Spinal cord (tissue), 10 donors: ENCODE data around the gene SSNA1. TPM values are rescaled to one million over a fixed set of nuclear protein-coding genes. Genes with fewer than 3 reads are reported as not detected.

Experiments used
- DNase-seq, 6 donors: peaks; one replicate each; pipeline versions ENCODE4 v3.0.0 to v3.0.0-alpha.2; 2013 to 2015; ENCODE audit warnings: low spot score in 6 of 6, low read depth in 4 of 6
- H3K27ac ChIP-seq: one replicate; pipeline ENCODE4 v1.5.1; 2013; ENCODE audit warnings: low read depth, low read length, control low read depth
- H3K27me3 ChIP-seq: one replicate; pipeline ENCODE4 v1.6.1; 2013; ENCODE audit warnings: low read length; ENCODE audit not compliant: control insufficient read depth, insufficient read depth
- H3K36me3 ChIP-seq: one replicate; pipeline ENCODE4 v1.6.1; 2013; ENCODE audit warnings: low read length; ENCODE audit not compliant: control insufficient read depth, insufficient read depth
- H3K4me1 ChIP-seq: one replicate; pipeline ENCODE4 v1.6.1; 2013; ENCODE audit warnings: low read length; ENCODE audit not compliant: control insufficient read depth, insufficient read depth
- H3K4me3 ChIP-seq: one replicate; pipeline ENCODE4 v1.5.1; 2013; ENCODE audit warnings: low read depth, low read length, control low read depth
- H3K9me3 ChIP-seq: one replicate; pipeline ENCODE4 v1.6.1; 2013; ENCODE audit warnings: low read length; ENCODE audit not compliant: control insufficient read depth, insufficient read depth
- WGBS: methylation state at CpG from one replicate; pipeline ENCODE4 v1.1.5; 2013; ENCODE audit warnings: missing lambda C conversion rate; ENCODE audit not compliant: insufficient coverage; 5-methylcytosine and 5-hydroxymethylcytosine counted together
- polyA plus RNA-seq, 2 donors: library from polyadenylated mRNA; unstranded; fragments of 120-200 nt; gene quantifications; one replicate each; pipeline ENCODE4 v1.2.1, GENCODE V29; 2013; ENCODE audit not compliant: insufficient read length in 2 of 2
- total RNA-seq, 2 donors: library from RNA; depleted of rRNA in 1 of 2; stranded (reverse); fragments of 120-200 nt in 1 of 2; fragments of >200 nt in 1 of 2; gene quantifications; one replicate each; pipeline versions ENCODE4 v1.2.3 to v1.2.4, GENCODE V29; 2013 to 2014
- donor health status: healthy.

Gene SSNA1
- total and polyA plus RNA-seq, 4 donors = 28.1 to 66.9 (median 58.8) TPM

GRCh38 chr9:137162505-137163364, 25.7 kb upstream of the SSNA1 start:
- H3K4me1 ChIP-seq = peaks cover 15% of the 10 kb centered on the region
- H3K4me3 ChIP-seq = no peak overlapping the region
- H3K27me3 ChIP-seq = peaks cover 79% of the 10 kb centered on the region
- DNase-seq = peak in 1 of 6 donors; percentile 62
- H3K27ac ChIP-seq = no peak overlapping the region
- 10% methylated on average over 74 of the region's 74 CpGs for whole genome bisulfite sequencing
- peaks cover 79% of the 10 kb centered on the region for H3K36me3 ChIP-seq
- no peaks in the 10 kb centered on the region for H3K9me3 ChIP-seq

- Histone ChIP-seq H3K27ac (no peak overlapping the region), H3K27me3 (peaks cover 76% of the 10 kb centered on the region), H3K4me1 (peaks cover 20% of the 10 kb centered on the region), H3K9me3 (no peaks in the 10 kb centered on the region), H3K36me3 (peaks cover 72% of the 10 kb centered on the region), H3K4me3 (no peak overlapping the region)
- no peak for DNase-seq
- whole genome bisulfite sequencing = 31% methylated on average over 24 of the region's 26 CpGs
These were observed 25.1 kb upstream of the SSNA1 start for GRCh38 chr9:137163365-137163715.

DNA sequence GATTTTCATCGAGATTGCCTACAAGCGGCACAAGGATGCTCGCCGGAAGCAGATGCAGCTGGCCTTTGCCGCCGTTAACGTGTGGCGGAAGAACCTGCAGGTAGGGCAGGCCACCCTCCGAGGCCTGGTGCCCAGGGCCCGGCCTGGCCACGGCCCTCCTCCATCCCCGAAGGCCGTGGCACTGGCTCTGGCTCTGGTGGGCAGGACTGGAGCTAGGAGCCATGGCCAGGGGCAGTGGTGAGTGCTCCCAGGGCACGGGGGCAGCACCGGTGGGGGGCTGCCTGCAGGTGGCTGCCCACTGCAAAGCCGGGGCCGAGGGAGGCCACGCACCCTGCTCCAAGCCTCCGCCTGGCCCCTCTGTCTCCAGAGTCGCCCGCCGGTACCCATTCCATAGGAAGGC, 24.7 kb upstream of the SSNA1 start:
- Histone ChIP-seq H3K27ac (no peak overlapping the region), H3K9me3 (no peaks in the 10 kb centered on the region), H3K4me3 (no peak overlapping the region), H3K36me3 (peaks cover 68% of the 10 kb centered on the region), H3K4me1 (peaks cover 20% of the 10 kb centered on the region), H3K27me3 (peaks cover 72% of the 10 kb centered on the region)
- DNase-seq = no peak
- 80% methylated on average over 22 of the region's 22 CpGs for WGBS

- no peak for DNase-seq
- H3K27ac ChIP-seq = no peak overlapping the region
- no peak overlapping the region for H3K4me3 ChIP-seq
- H3K27me3 ChIP-seq = peaks cover 68% of the 10 kb centered on the region
- H3K4me1 ChIP-seq = peaks cover 20% of the 10 kb centered on the region
- H3K36me3 ChIP-seq = peaks cover 60% of the 10 kb centered on the region
- no peaks in the 10 kb centered on the region for H3K9me3 ChIP-seq
- WGBS = 68% methylated on average over 22 of the region's 34 CpGs
These were observed 23.9 kb upstream of the SSNA1 start for GRCh38 chr9:137164370-137165249.

DNA sequence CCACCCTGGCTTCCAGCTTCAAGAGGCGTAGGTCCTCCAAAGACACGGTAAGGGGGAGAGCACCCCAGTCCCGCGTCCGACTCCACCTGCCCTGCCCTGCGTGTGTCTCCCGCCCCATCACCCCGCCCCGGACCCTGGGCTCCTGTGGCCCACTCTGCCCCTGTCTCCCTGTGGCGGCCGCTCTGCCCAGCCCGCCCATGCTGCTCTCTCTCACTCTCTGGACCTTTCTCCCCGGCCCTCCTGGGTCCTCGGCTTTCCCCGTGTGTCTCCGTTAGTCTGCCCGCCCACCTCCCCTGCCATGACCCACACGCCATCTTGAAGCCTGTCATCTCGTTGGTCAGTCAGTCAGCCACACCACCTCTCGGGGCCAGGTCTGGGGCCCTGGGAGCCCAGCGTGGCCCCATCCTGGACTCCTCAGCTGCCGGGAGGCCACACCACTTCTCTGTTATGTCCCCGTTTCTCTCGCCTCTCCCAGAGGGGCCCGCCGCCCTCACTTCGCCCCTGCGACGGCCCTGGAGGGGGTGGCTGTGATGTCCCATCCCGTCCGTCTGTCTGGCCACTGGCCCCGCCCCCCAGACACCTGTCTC, 23.1 kb upstream of the SSNA1 start:
- H3K27ac ChIP-seq = no peak overlapping the region
- H3K4me3 ChIP-seq = no peak overlapping the region
- peaks cover 65% of the 10 kb centered on the region for H3K27me3 ChIP-seq
- WGBS = 81% methylated on average over 32 of the region's 32 CpGs
- peaks cover 53% of the 10 kb centered on the region for H3K36me3 ChIP-seq
- H3K4me1 ChIP-seq = peaks cover 26% of the 10 kb centered on the region
- DNase-seq = no peak
- no peaks in the 10 kb centered on the region for H3K9me3 ChIP-seq

GRCh38 chr9:137166380-137167229, 21.9 kb upstream of the SSNA1 start:
- Histone ChIP-seq H3K9me3 (no peaks in the 10 kb centered on the region), H3K27ac (no peak overlapping the region), H3K4me3 (no peak overlapping the region), H3K27me3 (peaks cover 62% of the 10 kb centered on the region), H3K4me1 (peaks cover 30% of the 10 kb centered on the region), H3K36me3 (peaks cover 48% of the 10 kb centered on the region)
- DNase-seq = peak in 1 of 6 donors; percentile 31
- 57% methylated on average over 22 of the region's 22 CpGs for WGBS

DNA sequence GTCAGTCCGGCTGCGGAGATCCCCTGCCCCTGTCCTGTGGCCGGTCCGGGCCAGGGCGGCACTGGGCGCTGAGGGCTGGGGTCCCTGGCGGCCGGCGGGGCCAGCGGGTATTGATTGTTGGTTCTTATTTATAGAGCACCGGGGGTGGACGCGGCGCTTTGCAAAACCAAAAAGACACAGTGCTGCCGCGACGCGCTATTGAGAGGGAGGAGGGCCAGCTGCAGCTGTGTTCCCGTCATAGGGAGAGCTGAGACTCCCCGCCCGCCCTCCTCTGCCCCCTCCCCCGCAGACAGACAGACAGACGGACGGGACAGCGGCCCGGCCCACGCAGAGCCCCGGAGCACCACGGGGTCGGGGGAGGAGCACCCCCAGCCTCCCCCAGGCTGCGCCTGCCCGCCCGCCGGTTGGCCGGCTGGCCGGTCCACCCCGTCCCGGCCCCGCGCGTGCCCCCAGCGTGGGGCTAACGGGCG, 21.2 kb upstream of the SSNA1 start:
- peak in 1 of 6 donors; percentile 51 for DNase-seq
- Histone ChIP-seq H3K36me3 (peaks cover 42% of the 10 kb centered on the region), H3K4me3 (no peak overlapping the region), H3K9me3 (no peaks in the 10 kb centered on the region), H3K27ac (no peak overlapping the region), H3K4me1 (peaks cover 30% of the 10 kb centered on the region), H3K27me3 (peaks cover 57% of the 10 kb centered on the region)
- 23% methylated on average over 27 of the region's 44 CpGs for WGBS

- H3K27me3 ChIP-seq = peaks cover 51% of the 10 kb centered on the region
- 7% methylated on average over 55 of the region's 57 CpGs for whole genome bisulfite sequencing
- peak in 3 of 6 donors; percentile 6 to 77 (median 35) for DNase-seq
- no peaks in the 10 kb centered on the region for H3K9me3 ChIP-seq
- no peak overlapping the region for H3K27ac ChIP-seq
- peaks cover 41% of the 10 kb centered on the region for H3K36me3 ChIP-seq
- H3K4me3 ChIP-seq = no peak overlapping the region
- peaks cover 25% of the 10 kb centered on the region for H3K4me1 ChIP-seq
These were observed 20.5 kb upstream of the SSNA1 start for GRCh38 chr9:137167747-137168572.
